ENCODE data around the gene RSPRY1.

- TF ChIP-seq POLR2A (IDR thresholded peaks at IDR 0.05; ENCODE audit: low read depth) (no peak), CTCF (IDR thresholded peaks at IDR 0.05) (no peak)
Measured at GRCh38 chr16:57155702-57156350, 30.3 kb upstream of the RSPRY1 start.

All from esophagus muscularis mucosa (tissue), 3 donors.